PC-9 (cell line): ENCODE measurements around the gene ZNF385A.

Experiments
- EZH2 ChIP-seq: fragments of 200-600 bp; sonication (generic); IDR thresholded peaks from 2 replicates; pipeline ENCODE4 v1.8.0; 2017; ENCODE audit warnings: antibody characterized with exemption, low read depth
- TF ChIP-seq, protein P1 (sequence below): fragments of 200-600 bp; sonication (generic); conservative IDR thresholded peaks from 2 replicates; pipeline ENCODE4 v1.6.1; 2017; ENCODE audit warnings: mixed run types, antibody characterized with exemption, mild to moderate bottlenecking, moderate library complexity

DNA sequence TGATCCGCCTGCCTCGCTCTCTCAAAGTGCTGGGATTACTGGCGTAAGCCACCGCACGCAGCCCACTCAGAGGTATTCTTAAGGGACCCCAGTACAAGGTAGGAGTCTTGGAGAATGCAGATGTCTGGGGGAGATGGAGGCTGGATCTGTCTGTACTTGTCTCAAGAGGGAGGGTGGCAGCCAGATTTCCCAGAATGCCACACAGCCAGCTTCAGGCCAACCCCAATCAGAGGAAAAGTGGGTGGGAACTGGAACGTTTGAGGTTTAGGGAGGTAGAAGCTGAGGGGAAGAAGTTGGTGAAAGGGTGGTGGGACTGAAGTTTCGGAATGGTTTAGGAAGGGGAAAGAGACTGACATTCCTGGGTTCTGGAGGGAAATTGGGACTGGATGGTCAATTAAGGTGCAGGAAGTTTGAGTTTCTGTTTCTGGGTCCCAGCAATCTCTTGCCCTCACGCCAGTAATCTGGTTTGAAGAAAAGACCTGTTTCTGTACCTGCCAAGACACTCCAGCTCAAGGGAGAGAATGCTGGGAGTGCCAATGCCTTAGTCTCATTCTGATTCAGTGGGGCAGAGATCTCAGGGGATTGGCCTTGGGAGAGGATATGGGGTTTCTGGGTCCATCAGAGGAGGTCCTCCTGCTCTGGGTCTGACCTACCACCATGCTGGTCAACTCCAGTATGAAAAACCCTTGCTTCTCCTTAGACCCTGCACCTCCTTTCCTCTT, 8.1 kb upstream of the ZNF385A start:
- TF ChIP-seq, protein P1, sequence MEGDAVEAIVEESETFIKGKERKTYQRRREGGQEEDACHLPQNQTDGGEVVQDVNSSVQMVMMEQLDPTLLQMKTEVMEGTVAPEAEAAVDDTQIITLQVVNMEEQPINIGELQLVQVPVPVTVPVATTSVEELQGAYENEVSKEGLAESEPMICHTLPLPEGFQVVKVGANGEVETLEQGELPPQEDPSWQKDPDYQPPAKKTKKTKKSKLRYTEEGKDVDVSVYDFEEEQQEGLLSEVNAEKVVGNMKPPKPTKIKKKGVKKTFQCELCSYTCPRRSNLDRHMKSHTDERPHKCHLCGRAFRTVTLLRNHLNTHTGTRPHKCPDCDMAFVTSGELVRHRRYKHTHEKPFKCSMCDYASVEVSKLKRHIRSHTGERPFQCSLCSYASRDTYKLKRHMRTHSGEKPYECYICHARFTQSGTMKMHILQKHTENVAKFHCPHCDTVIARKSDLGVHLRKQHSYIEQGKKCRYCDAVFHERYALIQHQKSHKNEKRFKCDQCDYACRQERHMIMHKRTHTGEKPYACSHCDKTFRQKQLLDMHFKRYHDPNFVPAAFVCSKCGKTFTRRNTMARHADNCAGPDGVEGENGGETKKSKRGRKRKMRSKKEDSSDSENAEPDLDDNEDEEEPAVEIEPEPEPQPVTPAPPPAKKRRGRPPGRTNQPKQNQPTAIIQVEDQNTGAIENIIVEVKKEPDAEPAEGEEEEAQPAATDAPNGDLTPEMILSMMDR: no peak
- no peak for TF ChIP-seq EZH2
